Stomach (tissue), 9 donors: ENCODE measurements around the gene ARL8B. TPM values are rescaled to one million over a fixed set of nuclear protein-coding genes. Genes with fewer than 3 reads are reported as not detected.

ENCODE experiments used
- DNase-seq, 2 donors: peaks; one replicate each; pipeline versions ENCODE4 v3.0.0 to v3.0.0-alpha.2; 2013 to 2019
- H3K27ac ChIP-seq, 5 donors: fragments of 200-600 bp in 4 of 5; sonication (generic) in 4 of 5; one replicate each; pipeline ENCODE4 v1.5.1; 2013 to 2019; ENCODE audit warnings: mild to moderate bottlenecking in 1 of 5, moderate library complexity in 1 of 5
- H3K27me3 ChIP-seq, 3 donors: fragments of 200-600 bp; sonication (generic); one replicate each; pipeline ENCODE4 v1.5.1; 2017 to 2019; ENCODE audit warnings: mixed run types in 1 of 3
- H3K36me3 ChIP-seq, 4 donors: fragments of 200-600 bp; sonication (generic); 1 replicate in 3 of 4; 2 replicates in 1 of 4; pipeline ENCODE4 v1.5.1; 2016 to 2019
- H3K4me1 ChIP-seq, 4 donors: fragments of 200-600 bp; sonication (generic); one replicate each; pipeline ENCODE4 v1.5.1; 2016 to 2019
- H3K4me3 ChIP-seq, 4 donors: fragments of 200-600 bp; sonication (generic) in 3 of 4; one replicate each; pipeline ENCODE4 v1.5.1; 2016 to 2019; ENCODE audit warnings: mild to moderate bottlenecking in 1 of 4
- H3K9me3 ChIP-seq, 4 donors: fragments of 200-600 bp; sonication (generic); one replicate each; pipeline ENCODE4 v1.5.1; 2016 to 2019
- EP300 ChIP-seq: sonication (generic); formaldehyde crosslinking; IDR thresholded peaks from one replicate; pipeline ENCODE4 v1.6.1; 2017; ENCODE audit warnings: antibody characterized with exemption
- POLR2A ChIP-seq, 4 donors: fragments of 450-650 bp; IDR thresholded peaks; one replicate each; pipeline ENCODE4 v1.6.1; 2016; ENCODE audit warnings: antibody characterized with exemption in 4 of 4, control low read depth in 2 of 4, mild to moderate bottlenecking in 1 of 4, moderate library complexity in 1 of 4
- POLR2AphosphoS5 ChIP-seq, 3 donors: sonication (generic); formaldehyde crosslinking; IDR thresholded peaks; one replicate each; pipeline ENCODE4 v1.6.1; 2016; ENCODE audit warnings: antibody characterized with exemption in 3 of 3
- WGBS, 5 donors: extraction: QIAGEN DNeasy Blood & Tissue Kit in 3 of 5; methylation state at CpG; one replicate each; pipeline versions ENCODE4 v1.1.5 to v1.1.7; 2013 to 2018; 5-methylcytosine and 5-hydroxymethylcytosine counted together
- intact Hi-C: fragments of 100-400 bp; cut with DNase I; formaldehyde crosslinking; loops from one replicate; pipeline ENCODE4 v1.15.1; 2023; ENCODE audit warnings: low total_unique reads
- polyA plus RNA-seq, 3 donors: library from polyadenylated mRNA; stranded (reverse); fragments of 200-250 nt; gene quantifications; one replicate each; pipeline ENCODE4 v1.2.3, GENCODE V29; 2013
- total RNA-seq, 5 donors: library from RNA; depleted of rRNA; stranded (reverse); fragments of >200 nt; gene quantifications; one replicate each; pipeline versions ENCODE4 v1.1.0 to v1.2.3, GENCODE V29; 2014 to 2016
- TF ChIP-seq, protein P1 (sequence below), 7 experiments: fragments of 450-650 bp in 4 of 7; fragments of 200-600 bp in 3 of 7; sonication (generic) in 3 of 7; IDR thresholded peaks; one replicate each; pipeline ENCODE4 v1.5.1; 2016 to 2019; ENCODE audit warnings: antibody characterized with exemption in 7 of 7, control low read depth in 2 of 7, mild to moderate bottlenecking in 1 of 7
- donor health status: healthy with polysubstance abuse.
- donor health status: Bipolar disorder and iron deficiency.
- donor health status: healthy.

Gene ARL8B
- total and polyA plus RNA-seq, 8 donors = 14.8 to 73.6 (median 34.5) TPM

DNA sequence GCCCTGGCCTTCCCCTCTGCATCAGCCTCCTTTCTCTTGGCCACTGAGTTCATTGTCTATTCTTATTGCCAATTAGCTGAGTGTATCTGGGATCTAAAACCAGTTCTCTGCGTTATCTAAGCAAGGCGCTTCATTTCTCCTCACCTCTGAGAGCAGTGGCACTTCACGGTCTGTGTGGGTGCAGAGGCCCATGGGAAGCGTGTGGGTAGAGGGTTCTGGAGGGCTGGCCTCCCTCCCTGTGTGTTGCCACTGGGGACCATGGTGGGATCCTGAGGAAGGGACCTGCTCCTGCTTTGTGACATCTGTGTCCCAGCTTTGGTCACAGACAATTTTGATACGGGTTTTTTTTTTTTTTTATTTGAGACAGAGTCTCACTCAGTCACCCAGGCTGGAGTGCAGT is 98.1 kb downstream of the ARL8B start:
- TF ChIP-seq POLR2A (IDR thresholded peaks at IDR 0.05) (no peak), EP300 (no peak), POLR2AphosphoS5 (IDR thresholded peaks at IDR 0.05) (no peak)
- TF ChIP-seq, protein P1, sequence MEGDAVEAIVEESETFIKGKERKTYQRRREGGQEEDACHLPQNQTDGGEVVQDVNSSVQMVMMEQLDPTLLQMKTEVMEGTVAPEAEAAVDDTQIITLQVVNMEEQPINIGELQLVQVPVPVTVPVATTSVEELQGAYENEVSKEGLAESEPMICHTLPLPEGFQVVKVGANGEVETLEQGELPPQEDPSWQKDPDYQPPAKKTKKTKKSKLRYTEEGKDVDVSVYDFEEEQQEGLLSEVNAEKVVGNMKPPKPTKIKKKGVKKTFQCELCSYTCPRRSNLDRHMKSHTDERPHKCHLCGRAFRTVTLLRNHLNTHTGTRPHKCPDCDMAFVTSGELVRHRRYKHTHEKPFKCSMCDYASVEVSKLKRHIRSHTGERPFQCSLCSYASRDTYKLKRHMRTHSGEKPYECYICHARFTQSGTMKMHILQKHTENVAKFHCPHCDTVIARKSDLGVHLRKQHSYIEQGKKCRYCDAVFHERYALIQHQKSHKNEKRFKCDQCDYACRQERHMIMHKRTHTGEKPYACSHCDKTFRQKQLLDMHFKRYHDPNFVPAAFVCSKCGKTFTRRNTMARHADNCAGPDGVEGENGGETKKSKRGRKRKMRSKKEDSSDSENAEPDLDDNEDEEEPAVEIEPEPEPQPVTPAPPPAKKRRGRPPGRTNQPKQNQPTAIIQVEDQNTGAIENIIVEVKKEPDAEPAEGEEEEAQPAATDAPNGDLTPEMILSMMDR (IDR thresholded peaks at IDR 0.05) = no peak
- WGBS, 5 donors = 59 to 64% (median 60%) methylated on average over 5 of the region's 5 CpGs
- no peak overlapping the region for H3K27ac ChIP-seq
- H3K36me3 ChIP-seq = peaks cover 15 to 49% (median 39%) of the 10 kb centered on the region in 4 donors
- no peak for DNase-seq
- intact Hi-C loops = no loop called here
- H3K4me1 ChIP-seq = peaks cover 0 to 19% (median 7%) of the 10 kb centered on the region in 4 donors
- H3K4me3 ChIP-seq = no peak overlapping the region
- no peaks in the 10 kb centered on the region for H3K27me3 ChIP-seq
- H3K9me3 ChIP-seq = no peaks in the 10 kb centered on the region

DNA sequence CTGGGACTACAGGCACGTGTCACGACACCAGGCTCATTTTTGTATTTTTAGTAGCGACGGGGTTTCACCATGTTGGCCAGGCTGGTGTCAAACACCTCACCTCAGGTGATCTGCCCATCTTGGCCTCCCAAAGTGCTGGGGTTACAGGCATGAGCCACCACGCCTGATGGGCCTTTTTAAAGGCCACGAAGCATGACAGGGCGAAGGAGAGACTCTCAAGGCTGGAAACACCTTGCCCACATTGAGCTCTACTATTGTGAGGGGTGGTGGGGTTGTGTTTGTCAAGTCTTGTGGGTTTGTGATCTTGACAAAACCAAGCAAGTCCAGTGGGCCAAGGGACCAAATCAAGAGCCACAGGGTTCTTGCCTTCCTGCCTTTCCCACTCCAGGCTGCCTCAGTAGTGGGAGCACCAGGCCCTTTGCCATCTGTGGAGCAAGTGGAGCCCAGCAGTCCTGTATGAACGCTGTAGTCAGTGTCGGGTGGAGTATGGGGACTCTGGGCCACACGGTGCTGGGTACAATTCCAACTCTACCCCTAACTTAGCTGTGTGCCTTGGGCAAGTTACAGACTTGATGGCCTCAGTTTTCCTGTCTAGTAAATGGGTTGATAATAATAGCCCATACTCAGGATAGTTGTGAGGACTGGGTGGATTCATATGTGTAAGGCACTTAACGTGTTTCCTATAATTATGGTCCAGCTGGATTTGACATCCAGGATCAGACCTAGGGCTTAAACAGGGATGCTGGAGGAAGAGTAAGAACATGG is 98.8 kb downstream of the ARL8B start:
- 83 to 96% (median 85%) methylated on average over 8 to 11 of the region's 11 CpGs for WGBS, 5 donors
- H3K4me3 ChIP-seq = no peak overlapping the region
- peaks cover 0 to 19% (median 7%) of the 10 kb centered on the region in 4 donors for H3K4me1 ChIP-seq
- no peaks in the 10 kb centered on the region for H3K9me3 ChIP-seq
- intact Hi-C loops = no loop called here
- TF ChIP-seq EP300 (no peak), POLR2A (IDR thresholded peaks at IDR 0.05) (no peak), POLR2AphosphoS5 (IDR thresholded peaks at IDR 0.05) (no peak)
- TF ChIP-seq, protein P1 (IDR thresholded peaks at IDR 0.05) = no peak
- no peaks in the 10 kb centered on the region for H3K27me3 ChIP-seq
- peaks cover 12 to 42% (median 33%) of the 10 kb centered on the region in 4 donors for H3K36me3 ChIP-seq
- DNase-seq = no peak
- no peak overlapping the region for H3K27ac ChIP-seq

DNA sequence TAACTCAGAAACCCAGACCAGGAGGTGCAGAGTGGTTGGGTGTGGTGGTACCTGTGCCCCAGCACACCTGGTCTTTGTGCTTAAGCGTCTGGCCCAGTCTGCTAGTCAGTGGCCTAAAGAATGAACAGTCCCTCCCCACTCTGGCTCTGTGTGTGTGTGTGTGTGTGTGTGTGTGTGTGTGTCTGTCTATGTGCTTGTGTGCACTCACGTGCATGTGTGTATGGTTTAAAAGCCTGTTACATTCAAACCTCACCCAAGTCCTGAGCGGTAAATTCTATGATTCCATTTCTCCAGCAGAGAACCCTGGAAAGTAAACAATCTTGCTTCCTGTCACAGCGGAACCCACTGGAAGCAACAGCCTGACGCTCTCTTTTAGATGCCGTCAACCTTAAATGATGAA is 99.6 kb downstream of the ARL8B start:
- TF ChIP-seq POLR2AphosphoS5 (IDR thresholded peaks at IDR 0.05) (no peak), POLR2A (IDR thresholded peaks at IDR 0.05) (no peak), EP300 (no peak)
- TF ChIP-seq, protein P1 (IDR thresholded peaks at IDR 0.05) = no peak
- Histone ChIP-seq H3K27ac (no peak overlapping the region), H3K4me1 (peaks cover 0 to 19% (median 7%) of the 10 kb centered on the region in 4 donors), H3K36me3 (peaks cover 4 to 34% (median 24%) of the 10 kb centered on the region in 4 donors), H3K9me3 (no peaks in the 10 kb centered on the region), H3K4me3 (no peak overlapping the region), H3K27me3 (no peaks in the 10 kb centered on the region)
- 35 to 49% (median 42%) methylated on average over 6 of the region's 6 CpGs for WGBS, 5 donors
- DNase-seq = no peak
- intact Hi-C loops = no loop called here

DNA sequence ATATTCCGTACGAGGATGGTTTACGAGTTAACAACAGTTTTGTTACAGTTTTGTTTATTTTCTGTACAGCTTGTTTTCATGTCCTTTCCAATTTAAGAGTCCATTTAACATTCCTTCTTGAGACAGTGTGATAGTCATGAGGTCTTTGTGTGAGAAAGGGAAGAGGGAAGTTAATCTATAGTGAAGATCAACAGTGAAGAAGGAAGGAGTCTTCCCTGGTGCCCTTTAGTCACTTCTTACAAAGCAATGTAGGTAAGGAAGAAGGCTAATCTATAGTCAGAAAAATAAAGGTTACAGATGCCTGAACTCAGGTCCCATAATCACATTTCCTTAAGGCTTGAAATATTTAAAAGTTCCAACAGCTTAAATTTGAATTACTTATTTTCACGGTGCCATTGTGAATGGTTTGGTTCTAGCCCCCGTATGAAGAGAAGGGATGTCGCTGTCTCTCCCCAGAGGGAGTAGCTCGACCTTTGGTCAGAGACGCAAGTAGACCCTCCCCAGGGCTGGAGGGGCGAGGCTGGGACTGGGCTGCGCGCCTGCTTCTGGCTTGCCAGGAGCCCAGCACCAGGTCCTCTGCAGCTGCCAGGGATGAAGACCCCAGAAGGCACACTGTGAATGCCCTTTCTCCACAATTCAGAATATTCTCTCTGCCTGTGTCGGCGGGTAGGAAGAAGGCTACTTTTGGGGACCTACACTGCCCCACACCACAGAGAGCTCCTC is 100.4 kb downstream of the ARL8B start:
- intact Hi-C loops = no loop called here

More for the DNA sequence above, 100.4 kb downstream of the ARL8B start:
- Histone ChIP-seq H3K9me3 (no peaks in the 10 kb centered on the region), H3K4me3 (no peak overlapping the region), H3K27ac (no peak overlapping the region), H3K27me3 (no peaks in the 10 kb centered on the region), H3K4me1 (peaks cover 0 to 16% (median 7%) of the 10 kb centered on the region in 4 donors), H3K36me3 (peaks cover 0 to 26% (median 17%) of the 10 kb centered on the region in 4 donors)
- WGBS, 5 donors = 77 to 91% (median 83%) methylated on average over 13 of the region's 13 CpGs
- no peak for TF ChIP-seq EP300
- no peak for TF ChIP-seq POLR2A (IDR thresholded peaks at IDR 0.05)
- no peak for TF ChIP-seq POLR2AphosphoS5 (IDR thresholded peaks at IDR 0.05)
- TF ChIP-seq, protein P1 (IDR thresholded peaks at IDR 0.05) = no peak
- no peak for DNase-seq
